ENCODE measurements around the gene MAP3K3. TPM values are rescaled to one million over a fixed set of nuclear protein-coding genes. Genes with fewer than 3 reads are reported as not detected.

Gene MAP3K3
- total RNA-seq, 1 experiment from 2014 or later: 14.1 TPM

DNA sequence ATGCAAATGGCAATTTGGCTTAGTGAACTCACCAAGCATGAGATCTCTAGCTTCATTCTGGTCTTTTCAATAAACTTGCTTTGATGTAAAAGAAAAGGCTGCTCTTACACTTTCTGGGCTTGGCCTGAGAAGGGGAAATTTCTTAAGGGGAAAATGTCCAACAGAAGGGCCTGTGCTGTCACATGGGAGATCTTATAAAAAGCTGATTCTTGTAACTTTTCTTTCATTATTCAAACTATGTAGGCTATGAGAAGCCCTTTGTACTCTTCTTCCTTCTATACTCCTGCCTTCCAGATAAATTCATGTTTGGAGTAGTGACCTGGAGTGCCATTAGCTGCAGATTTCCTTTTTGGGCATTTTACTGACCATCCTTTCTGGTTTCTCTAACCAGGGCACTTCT is 60.8 kb downstream of the MAP3K3 start:
- TF ChIP-seq CTCF (conservative IDR thresholded peaks at IDR 0.05): no peak
- TF ChIP-seq EZH2 (IDR thresholded peaks at IDR 0.05; ENCODE audit: low read depth): no peak
- Histone ChIP-seq H4K20me1 (ENCODE audit: insufficient read depth) (no peaks in the 10 kb centered on the region), H3K27ac (no peak overlapping the region), H3K4me2 (no peak overlapping the region), H3K9me3 (ENCODE audit: insufficient read depth, low read depth) (no peaks in the 10 kb centered on the region), H3K9me2 (ENCODE audit: insufficient read depth) (no peaks in the 10 kb centered on the region), H3K36me3 (ENCODE audit: low read depth) (no peaks in the 10 kb centered on the region), H3K79me2 (ENCODE audit: low read depth) (no peaks in the 10 kb centered on the region), H3K4me1 (replicated peaks; ENCODE audit: insufficient read depth) (no peaks in the 10 kb centered on the region), H3K4me3 (no peak overlapping the region), H3K27me3 (ENCODE audit: insufficient read depth, low read depth) (no peaks in the 10 kb centered on the region), H2AFZ (no peak overlapping the region), H3F3A (ENCODE audit: insufficient read depth, low read depth) (no peaks in the 10 kb centered on the region)
- POLR2A ChIA-PET (ENCODE audit: unreplicated experiment): no interaction called here
- BruUV-seq (replicated peaks): no TSS peak
- CTCF ChIA-PET: no interaction called here
- intact Hi-C loops (cut with micrococcal nuclease; ENCODE audit: unreplicated experiment): no loop called here
- no peak for DNase-seq

DNA sequence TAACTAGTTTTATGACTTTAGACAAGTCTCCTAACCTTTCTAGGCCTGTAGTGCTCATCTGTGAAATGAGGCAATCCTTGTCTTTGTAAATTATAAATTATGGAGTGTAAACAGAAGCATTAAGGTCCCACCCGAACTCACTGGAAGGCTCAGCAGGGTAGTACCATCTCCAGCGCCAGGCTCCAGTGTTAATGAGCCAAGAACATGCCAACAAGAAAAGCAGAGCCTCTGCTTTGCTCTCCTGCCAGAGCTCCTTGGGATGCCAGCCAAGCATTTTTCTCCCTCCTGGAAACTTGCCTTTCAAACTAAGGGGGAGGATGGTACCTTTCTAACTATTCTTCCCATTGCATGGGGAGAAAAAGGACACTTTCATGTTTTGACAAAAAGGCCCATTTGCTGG is 62.8 kb downstream of the MAP3K3 start:
- Histone ChIP-seq H3K79me2 (ENCODE audit: low read depth) (no peaks in the 10 kb centered on the region), H3K27ac (no peak overlapping the region), H3K4me1 (replicated peaks; ENCODE audit: insufficient read depth) (no peaks in the 10 kb centered on the region), H4K20me1 (ENCODE audit: insufficient read depth) (no peaks in the 10 kb centered on the region), H3K9me2 (ENCODE audit: insufficient read depth) (no peaks in the 10 kb centered on the region), H3K27me3 (ENCODE audit: insufficient read depth, low read depth) (no peaks in the 10 kb centered on the region), H2AFZ (no peak overlapping the region), H3K9me3 (ENCODE audit: insufficient read depth, low read depth) (no peaks in the 10 kb centered on the region), H3K4me2 (no peak overlapping the region), H3F3A (ENCODE audit: insufficient read depth, low read depth) (no peaks in the 10 kb centered on the region), H3K36me3 (ENCODE audit: low read depth) (no peaks in the 10 kb centered on the region), H3K4me3 (no peak overlapping the region)
- BruUV-seq (replicated peaks): no TSS peak
- CTCF ChIA-PET: no interaction called here
- POLR2A ChIA-PET (ENCODE audit: unreplicated experiment): no interaction called here
- intact Hi-C loops (cut with micrococcal nuclease; ENCODE audit: unreplicated experiment): no loop called here
- no peak for DNase-seq
- no peak for TF ChIP-seq CTCF (conservative IDR thresholded peaks at IDR 0.05)
- TF ChIP-seq EZH2 (IDR thresholded peaks at IDR 0.05; ENCODE audit: low read depth): no peak

DNA sequence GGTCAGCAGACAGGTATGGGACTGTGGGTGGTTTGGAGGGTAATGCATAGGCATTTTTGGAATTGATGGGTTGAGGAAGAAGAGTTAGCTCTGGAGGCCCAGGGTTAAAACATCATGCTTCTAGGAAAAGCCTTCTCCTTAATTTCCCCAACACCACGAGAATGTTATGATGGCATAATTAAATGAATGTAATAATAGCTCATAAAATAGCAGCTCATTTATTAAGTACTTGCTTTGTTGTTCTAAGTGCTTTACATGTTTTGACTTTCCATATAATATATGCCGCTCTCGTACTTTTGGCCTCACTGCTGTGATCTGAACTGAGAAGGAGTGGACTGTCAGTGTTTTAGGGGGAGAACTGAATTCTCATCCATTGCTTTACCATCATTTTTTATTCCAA is 63.4 kb downstream of the MAP3K3 start:
- H3K9me3 ChIP-seq (ENCODE audit: insufficient read depth, low read depth): no peaks in the 10 kb centered on the region
- no peaks in the 10 kb centered on the region for H3K4me1 ChIP-seq (replicated peaks; ENCODE audit: insufficient read depth)
- H3K4me2 ChIP-seq: no peak overlapping the region
- no peak overlapping the region for H3K27ac ChIP-seq
- no peaks in the 10 kb centered on the region for H3K27me3 ChIP-seq (ENCODE audit: insufficient read depth, low read depth)
- TF ChIP-seq CTCF (conservative IDR thresholded peaks at IDR 0.05) (no peak), EZH2 (IDR thresholded peaks at IDR 0.05; ENCODE audit: low read depth) (no peak)
- H3F3A ChIP-seq (ENCODE audit: insufficient read depth, low read depth): no peaks in the 10 kb centered on the region
- no peak overlapping the region for H3K4me3 ChIP-seq
- no peak for DNase-seq
- H3K79me2 ChIP-seq (ENCODE audit: low read depth): no peaks in the 10 kb centered on the region
- intact Hi-C loops (cut with micrococcal nuclease; ENCODE audit: unreplicated experiment): no loop called here
- BruUV-seq (replicated peaks): no TSS peak
- H2AFZ ChIP-seq: no peak overlapping the region
- ChIA-PET CTCF (no interaction called here), POLR2A (ENCODE audit: unreplicated experiment) (no interaction called here)
- no peaks in the 10 kb centered on the region for H3K36me3 ChIP-seq (ENCODE audit: low read depth)
- no peaks in the 10 kb centered on the region for H4K20me1 ChIP-seq (ENCODE audit: insufficient read depth)
- H3K9me2 ChIP-seq (ENCODE audit: insufficient read depth): no peaks in the 10 kb centered on the region
